Effector memory CD8-positive, alpha-beta T cell (primary cell): Measurements from ENCODE around the gene TMA7.

Experiments
- ATAC-seq: fragments of 150-1000 bp; cut with Tn5 transposase; replicated peaks from 2 replicates; pipeline ENCODE4 v1.10.0; 2021; ENCODE audit warnings: mild to moderate bottlenecking, moderate library complexity
- DNase-seq, 3 experiments: peaks; one replicate each; pipeline ENCODE4 v3.0.0; 2021
- H3K27ac Mint-ChIP-seq, 2 donors: one replicate each; pipeline ENCODE4 v1.8.0; 2022; ENCODE audit warnings: mild to moderate bottlenecking in 2 of 2, mixed read lengths in 2 of 2, moderate library complexity in 2 of 2
- H3K27me3 Mint-ChIP-seq, 2 donors: one replicate each; pipeline ENCODE4 v1.8.0; 2022; ENCODE audit warnings: mixed read lengths in 2 of 2
- H3K36me3 Mint-ChIP-seq: one replicate; pipeline ENCODE4 v1.8.0; 2022; ENCODE audit warnings: mild to moderate bottlenecking, moderate library complexity, mixed read lengths; ENCODE audit not compliant: insufficient read depth
- H3K4me1 Mint-ChIP-seq, 2 donors: one replicate each; pipeline ENCODE4 v1.8.0; 2022; ENCODE audit warnings: low read depth in 2 of 2, mixed read lengths in 2 of 2
- H3K4me3 Mint-ChIP-seq, 2 donors: one replicate each; pipeline ENCODE4 v1.8.0; 2022; ENCODE audit warnings: mild to moderate bottlenecking in 2 of 2, mixed read lengths in 2 of 2, moderate library complexity in 2 of 2
- H3K9me3 Mint-ChIP-seq, 2 donors: one replicate each; pipeline ENCODE4 v1.8.0; 2022; ENCODE audit warnings: mixed read lengths in 2 of 2

Gene TMA7

DNA sequence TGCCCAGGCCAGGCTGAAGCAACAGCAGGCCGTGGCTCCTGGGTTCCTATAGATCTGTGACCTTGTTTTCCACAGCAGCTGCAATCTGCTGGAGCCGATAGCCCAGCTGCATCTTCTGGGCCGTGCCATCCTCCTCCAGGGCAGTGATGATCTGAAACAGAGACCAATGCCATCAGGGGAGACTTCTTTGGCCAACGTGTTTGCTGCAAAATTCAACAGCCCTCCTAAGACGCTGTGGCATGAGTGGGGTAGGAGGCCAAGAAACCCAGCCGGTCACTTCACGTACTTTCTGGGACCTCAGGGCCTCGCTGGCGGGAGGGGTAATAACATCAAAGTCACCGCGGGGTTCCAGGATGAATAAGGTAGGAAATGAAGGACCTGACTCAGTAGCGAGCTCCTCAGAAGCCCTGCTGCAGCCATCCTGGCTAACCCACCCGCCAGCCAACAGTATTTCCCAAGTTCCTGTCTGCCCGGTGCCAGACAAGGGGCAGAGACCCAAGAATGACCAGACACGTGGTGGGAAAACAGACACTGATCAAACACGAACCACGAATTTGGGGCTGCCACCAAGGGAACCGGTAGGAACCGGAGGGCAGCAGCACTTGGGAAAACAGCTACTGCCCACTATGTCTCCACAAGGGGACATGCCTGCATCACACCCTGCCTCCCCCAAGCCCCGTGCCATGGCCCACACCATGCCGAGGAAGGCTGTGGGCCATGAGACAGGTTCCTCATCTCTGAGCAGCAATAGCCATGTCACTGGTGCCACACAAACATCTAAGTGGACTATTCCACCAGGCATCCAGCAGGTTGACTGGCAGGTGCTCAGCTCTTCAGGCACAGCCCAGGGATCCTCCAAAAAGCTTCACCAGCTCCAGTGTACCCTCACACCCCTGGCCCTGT is 35.4 kb upstream of the TMA7 start:
- DNase-seq: no peak
- ATAC-seq: no peak
- Mint-ChIP-seq H3K27ac (peak overlapping the region in 1 of 2 donors; percentile 51), H3K9me3 (no peaks in the 10 kb centered on the region), H3K4me3 (no peak overlapping the region), H3K27me3 (peaks cover 0 to 12% of the 10 kb centered on the region in 2 donors), H3K4me1 (peaks cover 0 to 2% of the 10 kb centered on the region in 2 donors), H3K36me3 (peaks cover under 1% of the 10 kb centered on the region)

DNA sequence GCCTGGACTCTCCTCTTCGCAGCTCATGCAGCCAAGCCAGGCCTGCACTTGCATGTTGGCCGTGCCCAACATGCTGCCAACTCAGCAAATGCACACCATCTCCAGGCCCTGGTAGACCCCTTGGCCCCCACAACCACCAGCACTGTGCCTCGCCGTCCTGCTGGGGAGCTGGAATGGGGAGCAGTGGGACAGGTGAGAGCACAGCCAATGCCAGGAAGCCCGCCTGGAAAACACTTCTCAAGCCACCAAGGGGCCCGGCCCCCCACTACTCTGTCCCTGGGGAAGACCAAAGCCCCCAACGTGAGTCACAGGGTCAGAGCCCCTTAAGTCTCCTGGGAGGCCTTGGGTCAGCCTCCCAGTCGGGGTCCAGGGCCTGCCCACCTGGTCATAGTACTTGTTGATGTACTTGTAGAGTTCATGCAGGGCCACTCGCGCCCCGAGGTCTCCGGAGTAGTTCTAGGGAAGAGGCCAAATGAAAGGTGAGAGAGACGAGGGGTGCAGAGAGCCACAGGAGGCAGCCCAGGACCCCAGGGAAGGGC is 34.6 kb upstream of the TMA7 start:
- peaks cover 0 to 4% of the 10 kb centered on the region in 2 donors for H3K27me3 Mint-ChIP-seq
- no peaks in the 10 kb centered on the region for H3K9me3 Mint-ChIP-seq
- no peak overlapping the region for H3K4me3 Mint-ChIP-seq
- H3K36me3 Mint-ChIP-seq: no peaks in the 10 kb centered on the region
- ATAC-seq: no peak
- H3K27ac Mint-ChIP-seq: no peak overlapping the region
- no peak for DNase-seq
- H3K4me1 Mint-ChIP-seq: peaks cover 0 to 2% of the 10 kb centered on the region in 2 donors

DNA sequence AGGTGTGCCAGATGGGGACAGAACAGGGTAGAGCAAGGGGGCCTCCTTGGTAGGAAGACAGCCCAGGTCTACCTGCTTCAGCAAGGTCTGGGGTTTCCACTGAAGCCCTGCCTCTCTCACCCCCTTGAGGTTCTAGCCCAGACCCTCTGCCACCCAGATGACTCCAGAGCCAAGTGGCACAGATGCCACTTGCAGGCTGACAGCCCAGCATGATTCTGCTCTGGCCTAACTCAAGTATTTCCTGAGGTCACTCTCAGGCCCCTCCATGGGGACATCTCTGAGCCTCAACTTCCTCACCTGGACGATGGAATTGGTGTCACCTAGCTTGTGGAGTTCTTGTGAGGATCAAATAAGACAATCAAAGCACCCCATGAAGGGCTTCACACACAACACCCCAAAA is 34.1 kb upstream of the TMA7 start:
- peak overlapping the region in 1 of 2 donors; percentile 44 for H3K27ac Mint-ChIP-seq
- peaks cover 0 to 1% of the 10 kb centered on the region in 2 donors for H3K4me1 Mint-ChIP-seq
- no peak for DNase-seq
- H3K27me3 Mint-ChIP-seq: no peaks in the 10 kb centered on the region
- ATAC-seq: no peak
- H3K4me3 Mint-ChIP-seq: no peak overlapping the region
- no peaks in the 10 kb centered on the region for H3K9me3 Mint-ChIP-seq
- no peaks in the 10 kb centered on the region for H3K36me3 Mint-ChIP-seq

DNA sequence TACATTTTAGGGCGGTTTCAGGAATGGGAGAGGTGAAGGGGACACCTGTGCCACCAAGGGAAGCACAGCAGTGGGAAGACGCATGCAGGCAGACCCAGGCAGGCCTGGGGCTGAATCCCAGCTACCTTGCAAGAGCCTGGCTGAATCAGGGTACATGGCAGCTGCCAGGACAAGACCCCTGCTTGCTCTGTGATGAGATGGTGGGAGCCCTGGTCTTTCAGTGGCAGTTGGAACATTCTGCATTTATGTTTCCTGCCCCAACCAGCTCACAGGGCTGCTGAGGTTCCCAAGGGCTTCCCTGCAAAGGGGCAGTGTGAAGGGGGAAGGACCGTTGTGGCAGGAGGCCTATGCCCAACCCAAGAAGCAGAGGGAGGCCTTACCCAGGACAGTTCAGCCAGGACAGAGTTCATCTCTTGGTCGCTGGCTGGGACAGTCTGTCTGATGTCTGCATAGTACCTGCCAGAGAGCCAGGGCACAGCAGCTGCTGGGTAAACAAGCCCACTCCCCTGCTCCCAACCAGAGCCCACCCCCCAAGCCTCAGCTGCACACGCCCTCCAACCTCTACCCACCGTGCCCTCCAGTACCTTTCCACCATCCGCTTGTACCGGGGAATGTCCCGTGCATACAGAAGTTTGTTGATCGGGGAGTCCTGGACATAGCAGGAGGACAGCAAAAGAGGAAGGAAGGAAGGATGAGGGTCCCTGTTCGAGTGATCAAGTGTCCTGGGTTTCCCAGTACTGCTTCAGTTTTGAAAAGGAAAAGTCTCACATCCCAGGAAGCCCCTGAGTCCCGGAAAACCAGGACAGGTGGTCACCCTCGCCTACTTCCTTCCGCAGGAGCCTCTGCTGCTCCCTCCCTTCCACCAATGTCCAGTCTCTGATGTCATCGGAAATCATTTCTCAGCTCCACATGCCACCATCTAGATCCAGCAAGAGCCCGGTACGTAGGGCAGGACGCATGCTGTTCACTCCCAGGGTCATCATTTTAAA is 33.3 kb upstream of the TMA7 start:
- no peak overlapping the region for H3K4me3 Mint-ChIP-seq
- DNase-seq (no peak), ATAC-seq (no peak)
- H3K36me3 Mint-ChIP-seq: no peaks in the 10 kb centered on the region
- H3K9me3 Mint-ChIP-seq: no peaks in the 10 kb centered on the region
- H3K27me3 Mint-ChIP-seq: no peaks in the 10 kb centered on the region
- H3K27ac Mint-ChIP-seq: peak overlapping the region in 1 of 2 donors; percentile 44
- H3K4me1 Mint-ChIP-seq: no peaks in the 10 kb centered on the region

DNA sequence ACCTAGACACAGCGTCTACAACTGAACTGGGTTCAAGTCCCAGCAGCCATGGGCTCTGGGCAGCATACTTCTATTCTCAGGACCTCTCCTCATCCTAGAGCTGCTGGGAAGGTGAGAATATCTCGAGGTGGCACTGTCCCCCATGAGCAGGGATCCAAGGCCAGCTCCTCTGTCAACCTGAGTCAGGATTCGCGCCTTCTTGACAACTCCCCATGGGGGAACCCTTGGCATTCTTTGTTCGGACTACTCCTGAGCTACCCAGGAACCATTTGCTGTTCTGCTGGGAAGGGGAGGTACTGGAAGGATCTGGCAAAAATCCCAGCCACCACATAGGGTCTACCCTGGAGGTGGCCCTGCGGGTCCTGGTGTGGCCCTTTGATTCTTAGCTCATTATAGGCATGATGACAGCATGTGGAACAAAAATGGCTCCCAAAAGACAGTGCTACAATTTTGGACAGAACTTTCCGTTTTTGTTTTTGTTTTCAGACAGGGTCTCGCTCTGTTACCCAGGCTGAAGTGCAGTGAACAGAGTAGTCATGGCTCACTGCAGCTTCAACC is 32.4 kb upstream of the TMA7 start:
- ATAC-seq: no peak
- no peak overlapping the region for H3K4me3 Mint-ChIP-seq
- peak overlapping the region in 1 of 2 donors; percentile 6 for H3K27ac Mint-ChIP-seq
- DNase-seq: no peak
- H3K9me3 Mint-ChIP-seq: no peaks in the 10 kb centered on the region
- H3K36me3 Mint-ChIP-seq: no peaks in the 10 kb centered on the region
- no peaks in the 10 kb centered on the region for H3K27me3 Mint-ChIP-seq
- no peaks in the 10 kb centered on the region for H3K4me1 Mint-ChIP-seq

DNA sequence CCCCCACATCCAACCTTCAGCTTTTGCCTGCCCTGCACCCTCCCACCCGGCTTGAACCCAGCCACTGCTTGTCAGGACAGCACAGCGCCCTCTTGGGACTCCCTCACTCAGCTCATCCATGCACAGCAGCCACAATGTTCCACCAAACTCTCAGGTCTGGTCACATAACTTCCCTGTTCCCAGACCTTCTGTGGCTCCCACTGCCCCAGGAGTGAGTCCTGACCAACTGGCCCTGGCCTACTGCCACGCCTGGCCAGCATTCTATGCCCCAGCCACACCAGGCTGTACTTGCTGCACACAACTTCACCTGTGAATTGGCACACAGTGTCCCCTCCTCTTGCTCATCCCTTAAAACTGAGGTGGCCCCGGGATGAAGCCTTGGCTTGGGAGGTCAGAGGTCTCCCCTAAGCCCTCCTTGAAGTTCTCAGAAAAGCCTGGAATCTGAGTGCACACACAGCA is 31.2 kb upstream of the TMA7 start:
- no peak overlapping the region for H3K4me3 Mint-ChIP-seq
- H3K27me3 Mint-ChIP-seq: no peaks in the 10 kb centered on the region
- ATAC-seq: no peak
- peak overlapping the region in 1 of 2 donors; percentile 11 for H3K27ac Mint-ChIP-seq
- H3K36me3 Mint-ChIP-seq: no peaks in the 10 kb centered on the region
- H3K4me1 Mint-ChIP-seq: no peaks in the 10 kb centered on the region
- no peak for DNase-seq
- no peaks in the 10 kb centered on the region for H3K9me3 Mint-ChIP-seq

DNA sequence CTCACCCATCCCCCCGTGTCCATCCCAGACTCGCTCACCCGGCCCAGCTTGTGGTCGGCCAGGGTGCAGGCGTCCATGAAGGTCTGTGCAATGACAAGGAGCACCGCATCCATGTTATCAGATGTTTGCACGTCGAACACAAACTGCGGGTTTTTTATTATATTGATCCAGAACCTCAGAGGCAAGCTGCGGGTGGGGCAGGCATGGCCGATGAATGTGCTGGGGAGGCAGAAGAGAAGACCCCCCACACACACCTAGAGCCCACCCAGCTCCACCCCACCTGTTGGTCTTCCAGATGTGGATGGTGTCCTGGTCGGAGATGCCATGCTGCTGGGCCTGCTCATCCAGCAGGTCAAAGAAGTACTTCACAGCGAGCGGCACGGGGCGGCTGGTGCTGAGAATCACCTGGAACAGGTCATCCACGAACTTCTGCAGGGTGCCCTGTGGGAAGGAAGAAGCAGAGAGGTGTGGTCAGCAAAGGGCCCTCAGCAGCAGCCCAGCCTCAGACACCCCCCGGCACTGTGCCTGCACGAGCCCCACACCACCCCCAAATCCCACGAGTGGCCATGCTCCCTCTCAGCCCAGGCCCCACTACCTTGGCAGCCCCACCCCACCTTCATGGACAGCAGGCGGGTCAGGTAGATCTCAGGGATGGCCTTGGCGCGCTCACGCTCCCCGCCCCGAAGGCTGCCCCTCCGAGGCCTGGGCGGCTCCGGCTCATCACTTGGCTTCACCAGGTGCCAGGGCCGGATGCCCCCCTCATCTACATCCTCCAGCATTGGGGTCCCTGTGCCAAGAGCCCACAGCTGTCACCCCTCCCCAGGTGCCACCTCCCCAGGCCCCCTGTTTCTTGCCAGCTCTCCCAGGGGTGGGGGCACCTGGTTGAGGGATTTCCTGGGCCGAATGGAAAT is 30.5 kb upstream of the TMA7 start:
- DNase-seq: no peak
- Mint-ChIP-seq H3K9me3 (no peaks in the 10 kb centered on the region), H3K4me3 (no peak overlapping the region)

DNA sequence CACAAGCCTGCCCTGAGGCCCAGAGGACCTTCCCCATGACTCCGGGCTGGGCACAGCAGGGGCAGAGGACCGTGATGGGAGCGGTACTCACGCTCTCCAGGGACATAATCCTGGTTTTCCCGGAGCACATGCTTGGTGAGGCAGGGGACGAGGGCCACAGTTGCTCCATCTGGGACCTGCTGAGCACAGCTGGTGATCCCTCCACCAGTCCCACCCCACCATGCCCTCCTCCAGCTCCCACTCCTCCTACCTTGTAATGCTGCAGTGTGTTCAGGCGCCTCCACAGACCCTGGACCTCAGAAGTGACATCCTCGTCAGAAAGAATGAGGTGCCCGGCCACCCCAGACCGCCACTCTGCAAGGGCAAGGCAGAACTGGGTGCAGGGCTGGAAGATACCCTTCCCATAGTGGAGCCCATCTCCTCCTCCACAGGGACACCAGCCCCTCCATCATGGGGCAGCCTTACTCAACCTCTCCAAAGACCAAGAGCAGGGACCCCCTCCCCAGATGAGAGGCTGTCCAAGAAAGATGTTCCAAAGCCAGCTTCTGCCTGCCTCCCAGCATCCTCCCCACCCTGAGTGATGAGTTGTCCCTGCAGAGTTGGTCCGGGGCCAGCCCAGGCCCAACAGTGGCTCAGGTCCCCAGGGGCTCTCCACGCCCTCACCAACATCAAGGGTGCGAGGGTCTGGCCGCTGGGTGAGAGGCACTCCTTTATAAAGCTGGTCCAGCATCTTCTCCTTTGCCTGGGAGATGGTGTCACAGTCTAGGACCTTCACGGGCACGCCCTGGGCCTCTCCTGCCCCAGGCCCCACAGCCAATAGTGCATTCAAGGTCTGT is 29.6 kb upstream of the TMA7 start:
- DNase-seq (no peak), ATAC-seq (no peak)
- H3K4me1 Mint-ChIP-seq: no peaks in the 10 kb centered on the region
- no peak overlapping the region for H3K4me3 Mint-ChIP-seq
- peaks cover 2% of the 10 kb centered on the region for H3K36me3 Mint-ChIP-seq
- H3K9me3 Mint-ChIP-seq: no peaks in the 10 kb centered on the region
- no peaks in the 10 kb centered on the region for H3K27me3 Mint-ChIP-seq
- no peak overlapping the region for H3K27ac Mint-ChIP-seq

More for the DNA sequence above, 30.5 kb upstream of the TMA7 start:
- no peak for ATAC-seq
- Mint-ChIP-seq H3K27ac (no peak overlapping the region), H3K27me3 (no peaks in the 10 kb centered on the region), H3K4me1 (no peaks in the 10 kb centered on the region), H3K36me3 (no peaks in the 10 kb centered on the region)

DNA sequence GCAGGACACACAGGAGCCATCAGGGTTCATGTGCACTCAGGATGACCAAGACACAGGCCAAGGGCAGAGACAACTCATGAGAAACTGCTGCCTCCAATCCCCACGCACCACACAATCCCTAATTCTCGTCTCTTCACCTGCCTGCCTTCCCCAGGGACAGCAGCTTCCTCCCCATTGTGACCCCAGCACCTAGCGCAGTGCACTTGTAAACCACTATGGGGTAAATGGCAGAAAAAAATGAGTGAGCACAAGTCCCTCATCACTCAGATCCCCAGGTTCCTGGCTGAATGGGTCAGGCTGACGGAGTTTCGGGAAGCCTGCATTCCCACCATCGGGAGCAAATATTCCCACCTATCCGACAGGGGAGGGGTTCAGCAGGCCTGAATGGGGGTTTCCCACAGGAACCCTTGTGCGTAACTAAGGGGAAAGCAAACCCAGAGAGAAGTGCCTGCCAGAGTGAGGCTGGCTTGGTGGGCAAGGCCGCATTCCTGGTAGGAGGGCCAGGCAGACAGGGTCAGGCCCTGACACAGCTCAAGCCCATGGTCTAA is 28.9 kb upstream of the TMA7 start:
- Mint-ChIP-seq H3K4me1 (no peaks in the 10 kb centered on the region), H3K9me3 (no peaks in the 10 kb centered on the region), H3K36me3 (peaks cover 3% of the 10 kb centered on the region), H3K27me3 (no peaks in the 10 kb centered on the region), H3K27ac (no peak overlapping the region), H3K4me3 (no peak overlapping the region)
- no peak for DNase-seq
- ATAC-seq: no peak

DNA sequence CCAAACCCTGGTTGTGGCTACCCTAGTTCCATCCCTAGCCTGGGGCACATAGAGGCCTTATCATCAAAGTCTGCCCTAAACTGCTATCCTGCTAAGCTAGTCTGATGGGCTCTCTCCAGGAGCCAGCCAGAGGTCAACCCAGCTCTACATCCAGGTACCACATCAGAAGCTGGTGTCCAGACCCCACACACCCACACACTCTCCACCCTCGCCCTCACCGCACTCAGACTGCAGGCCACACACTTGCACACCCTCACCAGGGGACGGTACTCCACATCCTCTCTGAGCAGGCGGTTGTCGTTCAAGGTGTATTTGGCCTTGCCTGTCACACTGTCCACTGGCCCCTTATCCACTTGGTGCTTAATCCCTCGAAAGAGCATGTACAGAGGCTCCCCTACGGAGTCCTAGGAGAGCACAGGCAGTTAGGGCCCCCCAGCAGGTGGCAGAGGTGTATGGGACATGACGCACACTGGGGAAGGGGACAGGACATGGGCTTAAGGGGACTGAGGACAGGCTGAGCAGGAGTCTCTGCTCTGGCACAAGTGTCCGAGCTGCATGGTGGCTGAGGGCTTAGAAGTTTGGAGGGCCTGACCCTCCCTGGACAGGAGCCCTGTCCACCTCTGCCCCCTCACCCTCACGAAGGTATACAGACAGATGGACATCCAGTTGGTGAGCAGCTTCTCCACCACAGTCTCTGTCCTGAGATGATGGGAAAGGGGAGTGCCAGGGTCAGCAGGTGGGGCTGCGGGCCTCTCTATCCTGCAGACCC is 28.3 kb upstream of the TMA7 start:
- Mint-ChIP-seq H3K4me3 (no peak overlapping the region), H3K9me3 (no peaks in the 10 kb centered on the region), H3K27ac (no peak overlapping the region), H3K27me3 (no peaks in the 10 kb centered on the region), H3K4me1 (no peaks in the 10 kb centered on the region), H3K36me3 (peaks cover 3% of the 10 kb centered on the region)
- no peak for ATAC-seq
- DNase-seq: no peak

DNA sequence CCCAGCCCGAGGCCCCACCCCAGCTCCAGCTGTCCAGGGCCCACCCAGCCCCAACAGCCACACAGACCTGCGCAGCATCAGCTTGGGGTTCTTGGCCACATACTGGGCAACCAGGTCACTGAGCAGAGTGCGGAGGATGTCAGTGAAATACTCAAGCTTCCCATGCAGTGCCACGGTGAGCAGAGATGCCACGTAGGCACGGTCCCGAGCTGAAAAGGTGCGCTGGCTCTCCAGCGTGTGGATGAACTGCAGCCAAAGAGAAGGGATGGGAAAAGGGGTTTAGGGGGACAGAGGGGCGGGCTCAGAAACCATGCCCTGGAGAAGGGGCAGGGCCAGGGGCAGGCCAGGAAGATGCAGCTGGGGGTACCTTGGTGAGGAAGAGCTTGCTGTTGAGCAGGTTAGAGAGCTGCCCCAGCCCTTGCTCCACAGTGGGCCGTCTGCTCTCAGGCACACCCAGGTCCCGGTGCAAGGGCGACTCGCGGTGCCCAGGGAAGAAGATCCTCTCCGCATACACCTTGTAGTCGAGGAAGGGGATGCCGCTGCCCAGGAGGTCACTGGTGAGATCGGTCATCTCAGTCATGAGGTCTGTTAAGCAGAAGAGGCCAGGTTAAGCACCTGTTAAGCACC is 27.6 kb upstream of the TMA7 start:
- no peaks in the 10 kb centered on the region for H3K9me3 Mint-ChIP-seq
- no peaks in the 10 kb centered on the region for H3K4me1 Mint-ChIP-seq
- no peak for DNase-seq
- no peak overlapping the region for H3K27ac Mint-ChIP-seq
- ATAC-seq: no peak
- H3K36me3 Mint-ChIP-seq: peaks cover 3% of the 10 kb centered on the region
- H3K4me3 Mint-ChIP-seq: no peak overlapping the region
- no peaks in the 10 kb centered on the region for H3K27me3 Mint-ChIP-seq
